ENCODE data around the gene ZNF764. TPM values are rescaled to one million over a fixed set of nuclear protein-coding genes. Genes with fewer than 3 reads are reported as not detected.

Gene ZNF764
- polyA plus RNA-seq, 1 donor: 6.2 TPM

DNA sequence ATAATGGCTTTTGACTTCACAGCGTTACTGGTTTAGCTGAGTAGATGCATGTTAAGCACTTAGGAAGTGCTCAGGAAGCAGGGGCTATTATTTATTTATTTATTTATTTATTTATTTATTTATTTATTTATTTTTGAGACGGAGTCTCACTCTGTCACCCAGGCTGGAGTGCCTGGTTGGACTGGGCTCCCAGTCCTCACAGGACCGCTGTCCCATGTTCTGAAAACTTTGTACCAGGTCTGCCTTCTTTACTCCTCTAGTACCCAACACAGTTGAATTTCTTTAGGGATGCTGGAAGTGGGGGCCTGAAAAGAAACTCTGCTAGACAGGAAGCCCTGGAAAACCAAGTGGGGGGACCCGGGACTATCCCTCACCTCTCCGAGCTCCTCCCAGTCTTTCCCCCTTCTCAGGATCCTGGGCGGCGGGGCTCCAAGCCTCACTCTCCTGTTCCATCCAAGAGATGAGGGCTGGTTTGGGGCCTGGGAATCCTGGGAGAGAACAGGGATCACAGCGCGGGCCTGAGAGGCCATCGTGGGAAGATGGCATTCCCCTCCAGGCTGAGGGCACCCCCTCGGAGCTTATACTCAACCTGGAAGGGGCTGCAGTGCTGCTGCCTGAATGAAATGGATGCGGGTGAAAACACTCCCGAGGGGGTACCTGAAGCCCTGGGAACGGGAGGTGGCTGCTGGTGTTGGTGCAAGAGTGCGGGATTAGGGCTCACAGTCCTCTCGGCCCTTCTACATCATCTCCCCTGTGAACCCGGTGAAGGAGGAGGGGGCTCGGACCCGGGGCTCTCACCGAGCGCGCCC, 12.7 kb upstream of the ZNF764 start:
- DNase-seq (ENCODE audit: low read depth): no peak

DNA sequence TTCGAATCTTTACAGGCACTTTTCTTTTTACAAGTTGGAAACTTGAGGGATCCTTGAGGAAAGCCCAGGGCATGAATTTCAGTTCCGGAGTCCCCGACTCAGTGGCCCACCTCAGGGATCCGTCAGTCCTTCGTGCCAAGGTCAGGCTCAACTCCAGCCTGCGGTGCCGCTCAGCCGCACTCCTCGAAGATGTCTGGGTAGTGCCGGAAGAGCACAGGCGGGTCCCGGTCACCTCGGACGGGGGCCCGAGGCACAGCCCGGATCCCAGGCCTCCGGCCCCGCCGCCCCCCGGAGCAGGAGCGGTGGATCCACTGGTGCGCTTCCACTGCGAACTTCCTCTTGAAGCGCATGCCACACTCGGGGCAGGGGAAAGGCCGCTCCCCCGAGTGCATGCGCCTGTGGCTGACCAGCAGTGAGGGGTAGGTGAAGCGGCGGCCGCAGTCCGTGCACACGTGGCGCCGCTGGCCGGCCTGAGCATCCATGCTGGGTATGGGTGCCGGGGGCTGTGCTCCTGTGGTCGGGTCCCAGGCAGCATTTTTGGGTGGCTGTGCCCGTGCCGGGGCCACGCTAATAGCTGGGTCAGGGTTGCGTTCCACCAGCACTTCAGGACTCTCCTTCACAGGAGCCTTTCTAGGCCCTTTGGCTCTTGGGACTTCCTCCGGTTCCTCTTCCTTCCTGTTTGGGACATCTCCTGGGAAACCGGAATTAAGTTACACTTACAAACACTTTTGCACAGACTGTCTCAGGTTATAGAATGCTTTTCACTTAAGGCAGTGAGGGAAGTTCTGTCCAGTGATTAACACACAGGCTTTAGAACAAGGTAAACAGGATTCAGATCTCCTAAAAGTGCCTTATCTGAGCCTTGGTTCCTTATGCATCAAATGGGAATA, 11.8 kb upstream of the ZNF764 start:
- no peak for DNase-seq (ENCODE audit: low read depth)

DNA sequence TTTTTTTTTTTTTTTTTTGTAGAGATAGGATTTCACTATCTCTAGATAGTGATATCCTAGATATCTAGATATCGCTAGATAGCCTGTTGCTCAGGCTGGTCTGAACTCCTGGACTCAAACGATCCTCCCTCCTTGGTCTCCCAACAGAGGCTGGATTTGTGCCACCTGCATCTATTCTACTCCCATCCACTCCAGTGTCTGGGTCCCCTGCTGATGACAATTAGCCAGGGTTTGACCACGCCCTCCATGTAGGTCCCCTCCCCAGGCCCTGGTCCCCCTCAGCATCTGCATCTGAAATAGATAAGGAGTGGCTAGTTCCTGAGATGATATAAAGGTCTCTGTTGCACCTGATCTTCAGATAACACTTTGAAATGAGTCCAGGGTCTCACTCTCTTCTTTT, 11.1 kb upstream of the ZNF764 start:
- DNase-seq (ENCODE audit: low read depth): no peak

DNA sequence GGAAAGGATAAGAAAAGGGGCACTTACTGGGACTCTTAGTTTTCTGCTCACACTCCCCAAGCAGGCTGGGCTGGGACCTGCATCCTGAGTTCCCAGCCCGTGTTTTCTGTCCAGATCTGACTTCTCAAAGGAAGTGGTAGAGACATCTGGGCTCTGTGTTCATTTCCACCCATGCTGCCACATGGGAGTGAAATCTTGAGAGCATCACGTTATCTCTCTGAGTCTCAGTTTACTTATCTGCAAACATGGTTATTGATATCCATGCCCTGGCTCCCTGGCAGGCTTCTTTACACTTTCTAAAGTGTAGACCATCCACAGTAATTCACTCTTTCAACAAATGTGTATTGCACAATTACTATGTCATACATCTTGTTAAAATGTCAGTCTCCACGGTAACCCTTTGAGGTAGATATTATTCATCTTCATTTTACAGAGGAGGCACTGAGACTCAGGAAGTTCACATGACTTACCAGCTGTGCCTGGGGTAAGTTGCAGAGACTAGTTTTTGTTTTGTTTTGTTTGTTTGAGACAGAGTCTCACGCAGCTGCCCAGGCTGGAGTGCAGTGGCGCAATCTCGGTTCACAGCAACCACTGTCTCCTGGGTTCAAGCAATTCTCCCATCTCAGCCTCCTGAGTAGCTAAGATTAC, 9.9 kb upstream of the ZNF764 start:
- DNase-seq (ENCODE audit: low read depth): no peak

DNA sequence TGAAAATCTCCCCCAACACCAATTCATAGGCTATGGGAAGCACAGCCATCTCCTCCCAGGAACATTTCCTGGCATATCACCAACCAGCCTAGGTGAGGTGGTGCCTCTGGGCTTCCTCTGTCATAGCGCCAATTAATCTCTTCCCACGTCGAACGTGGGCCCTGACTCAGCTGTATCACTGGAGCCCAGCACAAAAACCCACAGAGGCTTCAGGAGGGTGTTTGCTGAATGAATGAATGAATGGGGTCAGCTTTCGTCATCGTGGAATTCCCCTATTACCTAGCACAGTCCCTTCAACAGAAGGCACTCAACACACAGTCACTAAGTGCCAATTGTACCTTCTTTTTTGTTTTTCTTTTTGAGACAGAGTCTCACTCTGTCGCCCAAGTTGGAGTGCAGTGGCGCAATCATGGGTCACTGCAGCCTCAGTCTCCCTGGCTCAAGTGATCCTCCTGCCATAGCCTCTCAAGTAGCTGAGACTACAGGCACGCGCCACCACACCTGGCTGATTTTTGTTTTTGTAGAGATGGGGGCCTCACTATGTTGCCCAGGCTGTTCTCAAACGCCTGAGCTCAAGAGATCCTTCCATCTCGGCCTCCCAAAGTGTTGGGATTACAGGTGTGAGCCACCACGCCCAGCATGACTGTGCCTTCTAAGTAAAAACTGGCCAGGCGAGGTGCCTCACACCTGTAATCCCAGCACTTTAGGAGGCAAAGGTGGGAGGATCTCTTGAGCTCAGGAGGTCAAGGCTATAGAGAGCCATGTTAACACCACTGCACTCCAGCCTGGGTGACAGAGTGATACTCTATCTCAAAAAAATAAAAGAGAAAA, 9.2 kb upstream of the ZNF764 start:
- no peak for DNase-seq (ENCODE audit: low read depth)

DNA sequence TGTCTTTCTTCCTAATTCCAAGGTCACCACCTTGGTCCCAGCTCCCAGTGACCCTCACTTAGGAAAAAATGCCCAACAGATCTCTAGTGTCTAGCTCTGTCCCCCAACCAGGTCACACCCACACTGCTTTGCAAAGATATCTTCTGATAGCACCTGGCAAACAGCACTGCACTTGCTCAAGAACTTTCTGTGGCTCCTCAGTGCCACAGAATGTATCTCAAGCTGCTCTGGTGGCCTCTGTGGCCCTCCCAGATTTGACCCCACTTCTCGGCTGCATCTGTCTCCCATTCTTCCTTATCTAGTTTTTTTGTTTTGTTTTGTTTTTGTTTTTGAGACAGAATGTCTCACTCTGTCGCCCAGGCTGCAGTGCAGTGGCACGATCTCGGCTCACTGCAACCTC, 8.4 kb upstream of the ZNF764 start:
- DNase-seq (ENCODE audit: low read depth): no peak

DNA sequence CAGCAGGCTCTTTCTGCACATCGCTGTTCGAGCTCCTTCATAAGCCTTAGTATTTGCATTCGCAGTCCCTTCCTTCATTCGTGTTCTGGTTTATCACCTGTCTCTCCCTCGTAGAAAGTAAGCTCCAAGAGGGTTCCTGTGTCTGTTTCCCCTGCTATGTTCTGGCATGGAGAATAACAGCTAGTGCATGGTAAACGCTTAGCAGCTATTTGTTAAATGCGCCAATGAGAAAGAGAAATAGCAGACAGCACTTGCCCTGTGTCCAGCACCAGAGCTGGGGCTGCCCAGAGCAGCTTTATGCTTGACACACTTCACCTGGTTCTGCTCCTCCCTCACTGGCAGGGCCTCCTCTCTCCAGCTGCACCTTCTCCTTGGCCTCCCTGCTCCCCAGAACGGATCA, 7.8 kb upstream of the ZNF764 start:
- no peak for DNase-seq (ENCODE audit: low read depth)

DNA sequence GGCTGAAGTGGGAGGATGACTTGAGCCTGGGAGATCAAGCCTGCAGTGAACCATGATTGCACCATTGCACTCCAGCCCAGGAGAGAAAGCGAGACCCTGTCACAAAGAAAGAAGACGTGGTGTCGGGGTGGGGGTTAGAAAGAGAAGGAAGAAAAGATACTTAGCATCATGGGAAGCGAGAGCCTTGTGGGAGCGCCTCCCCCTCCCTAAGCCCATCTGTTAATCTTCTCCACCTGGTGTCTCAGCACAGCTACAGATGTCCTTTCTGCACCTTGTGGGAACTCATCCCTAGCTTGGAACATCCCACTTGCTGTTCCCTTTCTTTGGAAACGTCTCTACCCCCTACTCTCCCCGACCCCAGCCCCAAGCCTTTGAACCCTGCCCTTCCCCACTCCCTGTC, 7.4 kb upstream of the ZNF764 start:
- DNase-seq (ENCODE audit: low read depth): no peak

DNA sequence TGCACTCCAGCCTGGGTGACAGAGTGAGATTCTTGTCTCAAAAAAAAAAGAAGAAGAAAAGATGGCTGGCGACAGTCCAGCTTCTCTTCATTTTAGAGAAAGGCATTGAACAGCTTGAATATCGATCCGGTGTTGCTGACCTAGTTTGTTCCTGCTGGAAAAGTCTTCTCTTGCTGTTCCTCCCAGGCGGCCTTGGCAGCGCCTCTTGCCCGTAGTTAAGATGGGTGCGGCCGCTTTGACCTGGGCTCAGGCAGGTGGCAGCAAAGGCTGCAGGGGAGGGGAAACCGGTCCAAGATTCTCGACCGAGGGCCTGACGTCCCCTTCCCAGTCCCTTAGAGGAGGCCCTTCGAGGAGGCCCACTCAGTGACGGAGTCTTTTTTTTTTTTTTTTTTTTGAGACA, 3.8 kb upstream of the ZNF764 start:
- no peak for DNase-seq (ENCODE audit: low read depth)

DNA sequence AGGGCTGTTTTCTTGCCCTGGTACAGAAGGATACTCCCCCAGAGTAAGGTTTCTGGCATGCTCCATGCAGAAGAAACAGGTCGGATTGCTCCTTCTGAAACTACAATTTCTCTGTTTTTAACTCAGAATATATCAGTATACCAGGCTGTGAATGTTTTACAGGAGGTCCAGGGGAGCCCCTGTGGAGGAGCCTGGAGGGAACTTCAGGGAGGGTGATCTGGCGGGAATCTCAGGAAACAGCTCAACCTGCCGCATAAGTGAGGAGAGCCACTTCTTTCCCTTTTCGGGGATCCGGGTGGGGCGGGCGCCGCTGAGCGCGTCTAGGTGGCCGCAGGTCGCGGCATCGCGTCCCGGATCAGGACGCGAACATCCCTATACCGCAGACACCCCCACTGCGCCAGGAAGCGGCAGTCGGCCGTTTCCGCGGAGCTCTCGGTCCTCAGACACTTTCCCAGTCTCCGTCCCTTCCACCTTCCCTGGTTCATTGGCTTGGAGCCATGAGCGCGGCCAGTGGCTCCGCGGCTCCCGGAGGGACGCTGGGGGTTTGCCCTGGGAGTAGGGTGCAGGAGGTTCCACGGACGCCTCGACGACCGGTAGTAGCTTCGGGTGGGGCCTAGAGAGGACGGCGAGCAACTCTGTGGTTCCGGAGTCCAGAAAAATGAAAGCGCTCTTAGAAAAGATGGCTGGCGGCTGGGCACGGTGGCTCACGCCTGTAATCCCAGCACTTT, 3.1 kb upstream of the ZNF764 start:
- no peak for DNase-seq (ENCODE audit: low read depth)

DNA sequence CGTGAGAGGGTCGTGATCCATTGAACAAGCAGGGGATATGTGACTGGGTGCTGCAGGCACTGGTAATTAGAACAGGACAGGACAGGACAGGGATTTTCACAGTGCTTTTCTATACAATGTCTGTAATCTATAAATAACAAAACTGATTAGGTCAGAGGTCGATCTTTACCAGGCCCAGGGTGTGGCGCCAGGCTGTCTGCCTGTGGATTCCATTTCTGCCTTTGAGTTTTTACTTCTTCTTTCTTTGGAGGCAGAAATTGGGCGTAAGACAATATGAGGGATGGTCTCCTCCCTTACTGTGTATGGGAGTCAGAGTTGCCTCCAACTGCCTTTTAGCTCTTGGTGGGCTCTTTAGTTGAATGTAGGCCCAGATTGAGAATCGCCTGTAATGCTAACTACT, 1.5 kb upstream of the ZNF764 start:
- no peak for DNase-seq (ENCODE audit: low read depth)

DNA sequence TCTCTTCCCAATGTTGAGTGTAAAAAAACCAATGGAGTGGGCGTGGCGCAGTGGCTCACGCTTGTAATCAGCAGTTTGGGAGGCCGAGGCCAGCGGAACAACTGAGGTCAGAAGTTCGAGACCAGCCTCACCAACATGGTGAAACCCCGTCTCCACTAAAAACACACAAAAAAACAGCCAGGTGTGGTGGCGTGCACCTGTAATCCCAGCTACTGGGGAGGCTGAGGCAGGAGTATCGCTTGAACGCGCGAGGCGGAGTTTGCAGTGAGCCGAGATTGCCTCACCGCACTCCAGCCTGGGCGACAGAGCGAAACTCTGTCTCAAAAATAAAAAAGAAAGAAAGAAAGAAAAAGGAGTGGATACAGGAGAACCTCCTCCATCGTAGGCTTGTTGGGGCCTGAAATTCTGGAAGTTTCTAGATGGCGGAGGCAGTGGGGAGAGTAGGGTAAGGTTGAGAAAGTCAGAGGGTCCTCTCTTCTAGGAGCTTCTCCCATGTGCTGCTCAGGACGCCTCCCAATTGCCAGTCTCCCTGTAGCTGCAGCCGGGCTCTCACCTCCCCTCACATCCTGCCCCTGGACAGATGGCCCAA, 709 bp upstream of the ZNF764 start:
- DNase-seq (ENCODE audit: low read depth): no peak

DNA sequence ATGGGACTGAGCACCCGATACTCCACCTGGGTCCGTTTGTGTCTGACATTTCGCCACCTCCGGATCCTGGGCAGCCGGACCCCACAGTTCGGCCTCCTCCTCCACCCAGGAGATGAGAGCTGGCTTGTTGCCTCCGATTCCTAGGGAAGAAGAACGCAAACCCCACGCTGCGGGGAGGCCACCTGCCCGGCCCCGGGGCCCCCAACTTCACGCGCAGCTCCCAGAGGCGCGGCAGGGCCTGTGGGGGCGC, 542 bp downstream of the ZNF764 start:
- DNase-seq (ENCODE audit: low read depth): no peak

DNA sequence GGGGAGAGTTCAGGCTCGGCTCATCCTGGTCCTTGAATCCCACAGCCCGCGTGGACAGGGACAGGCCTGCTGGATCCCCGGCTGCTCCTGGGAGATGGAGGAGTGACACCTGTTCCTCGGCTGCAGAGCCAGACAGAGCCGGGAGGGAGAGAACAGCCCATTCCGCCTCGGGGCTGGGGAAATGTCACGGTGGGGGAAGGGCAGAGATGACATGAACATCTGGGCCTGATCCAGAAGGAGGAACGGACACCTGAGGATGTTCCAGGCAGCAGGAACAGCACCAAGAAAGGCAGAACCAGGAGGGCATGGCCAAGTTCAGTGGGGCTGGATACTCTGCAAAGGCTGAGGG, 2.1 kb downstream of the ZNF764 start:
- no peak for DNase-seq (ENCODE audit: low read depth)

DNA sequence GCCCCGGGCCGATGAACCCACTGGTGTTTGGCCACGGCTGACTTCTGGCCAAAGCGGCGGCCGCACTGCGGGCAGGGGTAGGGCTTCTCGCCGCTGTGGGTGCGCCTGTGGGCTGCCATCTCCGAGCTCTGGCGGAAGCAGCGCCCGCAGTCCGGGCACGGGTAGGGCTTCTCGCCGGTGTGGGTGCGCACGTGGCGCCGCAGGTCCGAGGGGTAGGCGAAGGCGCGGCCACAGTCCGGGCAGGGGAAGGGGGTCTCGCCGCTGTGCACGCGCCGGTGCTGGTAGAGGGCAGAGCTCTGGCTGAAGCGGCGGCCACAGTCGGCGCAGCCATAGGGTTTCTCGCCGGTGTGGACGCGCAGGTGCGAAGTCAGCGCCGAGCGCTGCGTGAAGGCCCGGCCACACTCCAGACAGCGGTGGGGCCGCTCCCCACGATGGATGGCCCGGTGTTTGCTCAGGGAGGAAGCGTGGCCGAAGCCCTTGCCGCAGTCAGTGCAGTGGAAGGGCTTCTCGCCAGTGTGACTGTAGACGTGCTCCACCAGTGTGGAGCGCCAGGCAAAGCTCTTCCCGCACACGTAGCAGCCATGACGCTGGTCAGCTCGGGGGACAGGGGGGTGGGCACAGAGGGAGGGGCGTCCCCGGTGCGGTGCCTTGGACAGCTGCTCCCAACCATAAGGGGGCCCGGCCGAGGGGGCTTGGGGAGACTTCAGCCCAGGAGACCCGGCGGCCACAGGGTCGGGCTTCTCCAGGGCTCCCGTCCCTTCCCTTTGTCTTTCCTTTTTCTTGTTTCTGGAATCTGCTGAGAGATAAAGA, 2.7 kb downstream of the ZNF764 start:
- DNase-seq (ENCODE audit: low read depth): no peak

DNA sequence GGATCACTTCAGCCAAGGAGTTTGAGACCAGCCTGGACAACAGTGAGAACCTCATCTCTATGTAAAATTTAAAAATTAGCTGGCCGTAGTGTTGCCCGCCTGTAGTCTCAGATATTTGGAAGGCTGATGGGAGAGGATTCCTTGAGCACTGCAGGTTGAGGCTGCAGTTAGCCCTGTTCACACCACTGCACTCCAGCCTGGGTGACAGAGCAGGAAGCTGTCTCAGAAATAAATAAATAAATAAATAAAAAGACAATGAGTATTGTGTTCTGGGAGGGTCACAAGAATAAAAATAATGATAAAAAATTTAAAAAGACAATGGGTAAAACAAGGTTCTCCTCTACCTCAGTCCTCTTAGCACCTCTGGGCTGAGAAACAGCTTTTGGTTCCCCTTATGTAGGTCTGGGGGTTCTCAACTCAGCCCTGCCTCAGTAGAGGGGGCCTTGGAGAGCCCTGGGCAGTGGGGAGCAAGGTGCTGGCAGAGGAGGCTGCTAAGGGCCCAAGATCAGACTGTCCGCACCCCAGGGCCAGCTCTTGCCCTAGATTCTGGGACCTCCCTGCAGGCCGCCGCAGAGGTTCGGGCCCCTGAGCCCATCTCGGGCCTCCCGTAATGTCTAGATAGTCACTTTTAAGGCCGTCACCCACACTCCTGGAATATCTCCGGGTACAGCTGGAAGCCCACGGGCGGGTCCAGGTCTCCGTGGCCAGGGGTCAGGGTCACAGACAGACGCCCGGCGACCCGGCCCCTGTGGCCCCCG, 3.4 kb downstream of the ZNF764 start:
- DNase-seq (ENCODE audit: low read depth): no peak

DNA sequence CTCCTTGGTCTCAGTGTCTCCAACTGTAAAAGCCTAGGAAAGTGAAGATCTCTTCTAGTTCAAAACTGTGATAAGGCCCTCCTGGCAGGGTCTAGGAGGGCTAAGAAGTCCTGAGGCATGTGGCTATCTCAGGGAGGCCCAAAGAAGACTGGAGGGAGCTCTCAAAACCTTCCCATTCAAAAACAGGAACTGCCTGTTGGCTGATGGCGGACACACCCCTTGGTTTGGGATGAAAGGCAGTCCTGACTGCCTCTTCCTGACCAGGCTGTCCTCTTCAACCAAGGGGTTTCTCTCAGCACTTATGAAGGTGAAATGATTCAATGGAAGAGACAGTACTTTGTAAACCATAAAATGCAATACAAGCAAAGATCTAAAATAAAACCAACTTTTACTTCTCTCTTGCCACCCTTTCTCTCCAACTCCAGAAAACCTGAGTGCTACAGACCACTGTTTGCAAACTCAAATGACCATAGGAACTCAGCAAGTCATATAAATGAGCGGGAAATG, 4.7 kb downstream of the ZNF764 start:
- DNase-seq (ENCODE audit: low read depth): no peak

DNA sequence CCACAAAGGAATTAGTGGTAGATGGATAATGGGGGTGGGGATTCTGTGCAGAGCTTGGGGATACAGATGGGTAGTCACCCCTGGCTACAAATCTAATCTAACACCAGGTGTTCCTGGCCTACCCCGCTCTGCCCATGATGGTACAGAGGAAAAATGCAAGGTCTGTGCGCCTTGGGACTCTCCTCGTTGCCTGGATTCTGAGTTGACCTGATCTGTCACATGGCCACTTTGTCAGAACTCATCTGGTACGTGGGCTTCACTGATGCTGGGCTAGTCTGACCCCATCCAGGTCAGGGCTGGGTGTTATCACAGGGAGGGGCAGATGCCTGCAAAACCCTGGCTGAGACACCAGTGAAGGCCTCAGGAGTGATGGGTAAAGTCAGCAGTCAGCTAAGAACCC, 5.2 kb downstream of the ZNF764 start:
- DNase-seq (ENCODE audit: low read depth): no peak

DNA sequence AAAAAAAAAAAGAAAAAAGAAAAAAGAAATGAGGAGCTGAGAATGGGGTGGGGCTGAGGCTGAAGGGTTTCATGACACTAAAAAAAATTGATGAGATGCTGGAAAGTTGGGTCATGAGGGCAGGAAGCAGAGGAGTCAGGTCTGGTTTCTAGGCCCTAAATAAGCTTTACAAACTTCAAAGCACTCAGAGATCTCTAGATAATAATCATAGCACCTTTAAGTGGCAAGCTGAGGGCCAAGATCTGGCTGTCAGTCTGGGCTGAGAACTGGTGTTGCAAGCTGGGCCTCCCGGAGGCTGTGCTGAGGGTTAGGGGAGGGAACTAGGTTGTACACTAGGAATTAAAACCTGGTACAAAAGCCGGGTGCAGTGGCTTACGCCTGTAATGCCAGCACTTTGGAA, 6.4 kb downstream of the ZNF764 start:
- DNase-seq (ENCODE audit: low read depth): no peak

Data from forelimb muscle (tissue), 1 donor.